ENCODE data around the gene EDN1. TPM values are rescaled to one million over a fixed set of nuclear protein-coding genes. Genes with fewer than 3 reads are reported as not detected.

The EDN1 gene
- total RNA-seq, 1 experiment from 2014 or later: 25.6 TPM

GRCh38 chr6:12261502-12261901 is 28.7 kb upstream of the EDN1 start:
- H3K27me3 ChIP-seq (ENCODE audit: low read length): no peaks in the 10 kb centered on the region
- TF ChIP-seq EZH2phosphoT487 (IDR thresholded peaks at IDR 0.05; ENCODE audit: borderline replicate concordance, low read length): no peak
- TF ChIP-seq CTCF (conservative IDR thresholded peaks at IDR 0.05; ENCODE audit: low read depth, low read length): no peak
- no peak for TF ChIP-seq EZH2 (IDR thresholded peaks at IDR 0.05; ENCODE audit: low read length, unreplicated experiment)
- ChIA-PET POLR2A (ENCODE audit: unreplicated experiment) (no interaction called here), CTCF (no interaction called here)
- ATAC-seq: no peak
- H3K4me3 ChIP-seq (ENCODE audit: low read length): no peak overlapping the region
- no peaks in the 10 kb centered on the region for H3F3A ChIP-seq (ENCODE audit: low read length, unreplicated experiment)
- H3K9me3 ChIP-seq (ENCODE audit: low read length): no peaks in the 10 kb centered on the region
- no TSS peak for BruUV-seq (replicated peaks)
- intact Hi-C loops (cut with micrococcal nuclease): no loop called here
- H3K79me2 ChIP-seq (ENCODE audit: low read length): no peaks in the 10 kb centered on the region
- H3K4me2 ChIP-seq (ENCODE audit: low read length): no peak overlapping the region
- H3K27ac ChIP-seq (ENCODE audit: low read length): no peak overlapping the region
- DNase-seq: no peak
- H3K9ac ChIP-seq (ENCODE audit: low read length): no peak overlapping the region
- H4K20me1 ChIP-seq (ENCODE audit: low read length): no peaks in the 10 kb centered on the region
- H3K9me2 ChIP-seq (replicated peaks; ENCODE audit: low read length): no peaks in the 10 kb centered on the region
- H3K36me3 ChIP-seq (ENCODE audit: low read depth, low read length): no peaks in the 10 kb centered on the region
- peaks cover 16% of the 10 kb centered on the region for H3K4me1 ChIP-seq (ENCODE audit: insufficient read depth, low read length)
- H2AFZ ChIP-seq (ENCODE audit: low read length): no peak overlapping the region

- Histone ChIP-seq H4K20me1 (ENCODE audit: low read length) (no peaks in the 10 kb centered on the region), H3K9me2 (replicated peaks; ENCODE audit: low read length) (no peaks in the 10 kb centered on the region), H3F3A (ENCODE audit: low read length, unreplicated experiment) (no peaks in the 10 kb centered on the region), H3K9ac (ENCODE audit: low read length) (no peak overlapping the region), H3K9me3 (ENCODE audit: low read length) (no peaks in the 10 kb centered on the region), H3K27me3 (ENCODE audit: low read length) (no peaks in the 10 kb centered on the region), H3K27ac (ENCODE audit: low read length) (no peak overlapping the region), H3K4me1 (ENCODE audit: insufficient read depth, low read length) (peaks cover 25% of the 10 kb centered on the region), H3K79me2 (ENCODE audit: low read length) (no peaks in the 10 kb centered on the region), H3K4me2 (ENCODE audit: low read length) (no peak overlapping the region), H3K36me3 (ENCODE audit: low read depth, low read length) (no peaks in the 10 kb centered on the region), H2AFZ (ENCODE audit: low read length) (no peak overlapping the region), H3K4me3 (ENCODE audit: low read length) (no peak overlapping the region)
- CTCF ChIA-PET: no interaction called here
- BruUV-seq (replicated peaks): no TSS peak
- intact Hi-C loops (cut with micrococcal nuclease): no loop called here
- TF ChIP-seq EZH2 (IDR thresholded peaks at IDR 0.05; ENCODE audit: low read length, unreplicated experiment) (no peak), CTCF (conservative IDR thresholded peaks at IDR 0.05; ENCODE audit: low read depth, low read length) (no peak), EZH2phosphoT487 (IDR thresholded peaks at IDR 0.05; ENCODE audit: borderline replicate concordance, low read length) (no peak)
- DNase-seq (no peak), ATAC-seq (no peak)
- POLR2A ChIA-PET (ENCODE audit: unreplicated experiment): no interaction called here
These were observed 27.7 kb upstream of the EDN1 start for GRCh38 chr6:12262236-12263061.

GRCh38 chr6:12263403-12263802 is 26.8 kb upstream of the EDN1 start:
- no peak overlapping the region for H3K4me3 ChIP-seq (ENCODE audit: low read length)
- no TSS peak for BruUV-seq (replicated peaks)
- no peaks in the 10 kb centered on the region for H4K20me1 ChIP-seq (ENCODE audit: low read length)
- no peaks in the 10 kb centered on the region for H3K9me3 ChIP-seq (ENCODE audit: low read length)
- H3K9ac ChIP-seq (ENCODE audit: low read length): no peak overlapping the region
- no peaks in the 10 kb centered on the region for H3K9me2 ChIP-seq (replicated peaks; ENCODE audit: low read length)
- ATAC-seq (no peak), DNase-seq (no peak)
- CTCF ChIA-PET: no interaction called here
- POLR2A ChIA-PET (ENCODE audit: unreplicated experiment): no interaction called here
- no peaks in the 10 kb centered on the region for H3K79me2 ChIP-seq (ENCODE audit: low read length)
- peaks cover 25% of the 10 kb centered on the region for H3K4me1 ChIP-seq (ENCODE audit: insufficient read depth, low read length)
- no peak overlapping the region for H3K27ac ChIP-seq (ENCODE audit: low read length)
- TF ChIP-seq EZH2 (IDR thresholded peaks at IDR 0.05; ENCODE audit: low read length, unreplicated experiment) (no peak), CTCF (conservative IDR thresholded peaks at IDR 0.05; ENCODE audit: low read depth, low read length) (no peak), EZH2phosphoT487 (IDR thresholded peaks at IDR 0.05; ENCODE audit: borderline replicate concordance, low read length) (no peak)
- intact Hi-C loops (cut with micrococcal nuclease): no loop called here
- no peaks in the 10 kb centered on the region for H3K27me3 ChIP-seq (ENCODE audit: low read length)
- no peaks in the 10 kb centered on the region for H3K36me3 ChIP-seq (ENCODE audit: low read depth, low read length)
- H2AFZ ChIP-seq (ENCODE audit: low read length): no peak overlapping the region
- no peak overlapping the region for H3K4me2 ChIP-seq (ENCODE audit: low read length)
- no peaks in the 10 kb centered on the region for H3F3A ChIP-seq (ENCODE audit: low read length, unreplicated experiment)
